Measurements from ENCODE around the gene NHS.

The NHS gene

DNA sequence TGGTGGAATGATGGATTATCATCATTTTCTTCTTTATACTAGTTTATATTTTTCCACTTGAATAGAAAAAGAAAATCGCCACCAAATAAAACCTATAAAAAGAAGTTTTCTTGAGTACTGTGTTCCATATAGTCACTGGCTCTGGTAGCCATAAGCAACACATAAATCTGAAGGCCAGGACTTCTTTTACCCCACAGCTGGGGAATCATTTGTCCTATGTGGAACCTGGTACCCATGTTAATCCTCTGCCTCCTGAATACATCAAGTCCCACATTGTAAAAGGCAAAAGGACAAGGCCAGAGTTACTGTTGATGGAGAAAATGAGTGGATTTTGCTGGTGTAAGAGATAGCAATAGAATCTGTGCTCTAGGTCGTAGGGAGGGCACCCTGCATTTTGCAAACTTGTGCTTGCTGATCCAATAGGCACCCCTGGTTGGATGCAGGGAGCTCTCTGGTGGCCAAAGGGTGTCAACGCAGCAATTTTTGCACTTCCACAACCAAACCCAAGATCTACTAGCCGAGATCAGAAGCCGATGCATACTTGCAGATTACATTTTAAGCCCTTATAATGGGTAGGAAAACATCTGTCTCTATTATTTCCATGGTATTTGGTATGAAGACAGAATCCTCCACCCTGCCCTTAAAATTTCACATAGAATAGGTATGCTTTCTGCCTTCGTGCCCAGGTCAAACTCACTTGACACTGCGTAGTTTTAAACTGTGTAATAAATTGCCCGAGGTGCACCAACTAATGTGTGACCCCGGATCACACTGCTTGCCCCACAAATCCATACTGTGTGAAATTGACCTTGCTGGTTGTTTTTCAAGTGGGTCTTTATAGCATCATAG, 216.1 kb downstream of the NHS start:
- peak; percentile 84 for DNase-seq

- DNase-seq: peak; percentile 87
Observed at GRCh38 chrX:17591741-17592110, 216.7 kb downstream of the NHS start.

DNA sequence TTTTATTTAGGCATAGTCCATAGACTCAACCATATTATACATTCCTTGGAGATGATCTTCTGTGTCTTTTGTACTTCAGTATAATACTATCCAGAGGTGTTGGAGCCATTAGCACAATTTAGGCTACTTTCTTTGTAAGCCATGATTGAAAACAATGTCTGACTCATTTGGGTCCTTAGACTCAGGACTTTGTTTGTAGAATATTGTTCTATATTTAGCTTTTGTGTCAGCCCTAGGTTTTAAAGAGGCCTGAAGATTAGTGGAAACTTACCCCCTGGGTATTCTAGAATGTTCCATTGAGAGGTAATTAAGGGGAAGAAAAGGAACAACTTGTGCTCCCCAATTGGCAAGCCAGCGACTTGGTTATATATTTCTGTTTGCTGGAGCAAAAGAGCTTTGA, 217.1 kb downstream of the NHS start:
- DNase-seq: peak; percentile 62

GRCh38 chrX:17594693-17595092, 219.7 kb downstream of the NHS start:
- DNase-seq: no peak

DNA sequence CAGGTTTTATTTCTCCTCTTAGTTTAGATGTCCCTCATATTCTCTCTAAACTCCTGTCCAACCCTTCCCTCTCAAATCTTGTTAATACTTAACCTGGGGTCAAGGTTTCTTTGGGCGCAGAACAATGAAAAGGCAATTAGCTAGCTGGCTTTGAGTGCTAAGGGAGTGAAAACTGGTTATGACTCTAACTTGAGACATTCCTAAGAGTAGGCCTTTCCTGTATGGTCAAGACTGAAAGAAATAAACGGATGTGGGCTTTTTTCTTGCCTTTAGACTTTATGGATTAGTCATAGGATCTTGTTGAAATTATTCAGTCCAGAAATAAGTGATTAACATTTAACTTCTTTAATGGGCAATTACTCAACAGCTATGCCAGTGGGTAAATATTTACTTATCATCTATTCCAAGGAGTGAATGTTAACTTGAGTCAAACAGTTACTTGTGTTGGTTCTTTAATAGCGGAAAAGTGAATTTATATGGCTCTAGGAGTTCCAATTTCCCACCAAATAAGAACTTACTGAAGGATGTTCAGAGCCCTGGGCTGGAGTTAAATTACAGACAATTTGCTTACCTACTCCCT, 220.5 kb downstream of the NHS start:
- DNase-seq: peak; percentile 58

GRCh38 chrX:17596061-17596460, 221.1 kb downstream of the NHS start:
- DNase-seq: no peak

DNA sequence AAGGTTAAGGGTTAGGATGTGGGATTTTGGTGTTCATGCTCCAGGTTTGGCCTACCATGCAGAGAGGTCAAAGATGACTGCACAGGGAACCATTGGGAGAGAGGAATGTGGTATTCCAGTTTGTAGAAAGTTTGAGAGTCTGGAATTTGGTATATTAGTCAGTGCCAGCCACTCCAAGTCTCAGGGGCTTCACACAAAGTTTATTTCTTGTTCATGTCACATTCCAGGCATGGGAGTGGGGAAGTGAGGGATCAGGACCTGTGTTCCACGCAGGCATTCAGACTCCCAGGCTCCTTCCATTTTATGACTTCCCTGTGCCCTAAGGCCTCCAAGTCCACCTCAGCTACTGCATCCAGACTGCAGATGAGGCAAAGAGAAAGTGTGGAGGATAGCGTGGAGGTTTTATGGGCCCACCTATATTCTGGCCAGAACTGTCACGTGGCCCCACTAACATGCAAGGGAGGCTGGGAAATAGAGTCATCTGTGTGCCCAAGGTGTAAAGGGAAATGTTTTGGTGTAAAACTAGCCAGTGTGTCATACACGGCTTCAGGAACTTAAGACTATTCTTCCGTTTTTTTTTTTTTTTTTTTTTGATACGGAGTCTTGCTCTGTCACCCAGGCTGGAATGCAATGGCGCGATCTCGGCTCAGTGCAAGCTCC, 221.7 kb downstream of the NHS start:
- DNase-seq: peak; percentile 56

GRCh38 chrX:17597327-17597726, 222.3 kb downstream of the NHS start:
- no peak for DNase-seq

DNA sequence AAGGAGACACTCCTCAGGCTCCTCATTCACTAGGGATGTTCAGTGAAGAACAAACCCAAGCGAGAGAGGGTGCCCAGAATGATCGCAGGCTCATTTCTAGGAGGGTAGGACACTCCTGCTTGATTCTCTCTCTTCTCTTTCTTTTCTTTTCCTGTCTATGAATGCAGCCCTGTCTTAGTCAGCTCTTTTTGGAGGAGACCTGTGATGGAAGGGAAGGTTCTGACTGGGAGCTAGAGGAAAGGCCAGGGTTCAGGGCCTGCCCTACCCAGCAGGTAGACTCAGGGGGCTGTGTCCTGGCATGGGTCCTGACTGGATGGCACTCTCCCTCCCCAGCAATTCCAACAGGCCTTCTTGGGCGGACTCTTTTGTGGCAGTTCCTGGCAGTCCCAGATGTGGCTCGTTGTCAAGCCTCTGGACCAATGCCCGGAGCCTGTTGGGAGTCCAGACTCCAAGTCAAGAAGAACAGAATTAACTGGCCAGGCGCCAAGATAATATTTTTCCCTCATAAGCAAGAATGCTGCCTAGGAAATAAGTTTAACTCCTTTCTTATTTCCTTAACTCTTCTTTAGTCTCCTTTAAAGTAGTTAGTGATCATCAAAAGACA, 222.9 kb downstream of the NHS start:
- DNase-seq: peak; percentile 85

GRCh38 chrX:17601441-17602200, 226.6 kb downstream of the NHS start:
- DNase-seq: no peak

GRCh38 chrX:17602245-17602644, 227.2 kb downstream of the NHS start:
- no peak for DNase-seq

DNA sequence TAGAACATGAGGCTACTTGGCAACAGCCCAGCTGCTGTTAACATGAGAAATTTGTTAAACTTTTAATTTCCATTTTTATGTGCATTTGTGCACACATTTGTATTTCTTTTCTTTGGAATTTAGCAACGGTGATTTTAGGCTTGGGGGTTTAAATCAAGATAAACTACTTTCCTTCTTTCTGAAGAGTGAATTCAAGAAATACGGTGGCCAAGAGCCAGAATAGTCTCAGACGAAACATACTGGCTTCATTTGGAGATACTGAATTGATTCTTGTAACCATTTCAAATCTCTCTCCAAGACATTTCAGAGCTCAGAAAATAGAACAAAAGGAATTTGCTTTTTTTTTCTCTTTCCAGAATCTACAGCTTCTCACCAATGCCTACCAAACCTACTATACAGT, 228.2 kb downstream of the NHS start:
- DNase-seq: no peak

DNA sequence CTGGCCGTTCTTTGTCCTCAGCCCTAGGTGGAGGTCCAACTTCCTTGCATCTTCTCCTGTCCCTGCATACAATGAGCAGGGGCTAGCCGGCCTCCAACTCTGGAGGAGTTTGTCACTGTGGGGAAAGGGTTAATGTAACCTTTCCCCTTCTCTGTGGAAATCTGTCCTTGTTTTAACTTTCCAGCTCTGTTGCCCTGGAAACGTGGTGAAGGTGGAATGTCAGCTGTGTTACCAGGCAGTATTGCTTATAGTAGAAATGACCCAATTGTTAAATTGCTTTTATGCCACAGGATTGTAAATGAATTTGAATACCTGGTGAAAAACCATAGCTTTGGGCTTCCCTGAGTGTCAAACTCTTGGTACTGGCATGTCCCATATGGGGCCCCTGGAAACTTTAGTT, 230.7 kb downstream of the NHS start:
- DNase-seq: peak; percentile 15

DNA sequence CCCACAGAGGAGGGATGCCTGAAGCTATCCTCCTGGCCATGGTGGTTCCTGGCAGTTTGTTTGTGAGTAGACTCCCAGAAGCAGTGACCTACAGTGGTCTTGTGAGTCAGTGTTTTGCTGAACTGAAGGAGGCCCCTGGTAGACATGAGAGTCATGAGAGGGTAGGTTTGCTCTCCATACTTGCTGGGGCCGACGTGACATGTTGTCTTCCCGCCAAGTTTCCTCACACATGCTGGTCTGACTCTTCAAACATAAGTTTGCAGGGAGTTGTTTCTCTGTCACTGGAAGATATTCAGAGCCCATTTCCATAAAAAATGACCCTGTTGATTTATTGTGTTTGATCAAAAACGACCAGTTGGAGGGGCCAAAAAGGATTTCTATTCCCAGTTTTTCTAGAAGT, 231.2 kb downstream of the NHS start:
- peak; percentile 3 for DNase-seq

DNA sequence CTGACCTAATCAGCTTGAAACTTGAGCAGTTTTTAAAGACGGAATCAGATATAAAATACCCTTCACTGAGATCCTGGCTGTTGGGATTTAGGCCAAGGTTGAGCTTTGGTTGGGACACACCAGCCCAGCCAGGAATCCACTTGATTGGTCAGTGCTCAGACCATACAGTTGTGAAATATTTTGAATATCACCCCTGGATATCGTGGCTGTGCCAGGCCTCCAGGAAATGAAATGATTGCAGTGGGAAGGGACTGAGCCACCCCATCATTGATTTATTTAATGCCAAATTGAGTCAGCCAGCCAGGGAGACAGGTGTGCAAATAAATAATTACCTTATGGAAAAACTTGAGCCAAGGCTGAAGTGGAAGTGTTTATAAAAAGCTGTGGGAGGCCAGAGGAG, 233.9 kb downstream of the NHS start:
- DNase-seq: no peak

DNA sequence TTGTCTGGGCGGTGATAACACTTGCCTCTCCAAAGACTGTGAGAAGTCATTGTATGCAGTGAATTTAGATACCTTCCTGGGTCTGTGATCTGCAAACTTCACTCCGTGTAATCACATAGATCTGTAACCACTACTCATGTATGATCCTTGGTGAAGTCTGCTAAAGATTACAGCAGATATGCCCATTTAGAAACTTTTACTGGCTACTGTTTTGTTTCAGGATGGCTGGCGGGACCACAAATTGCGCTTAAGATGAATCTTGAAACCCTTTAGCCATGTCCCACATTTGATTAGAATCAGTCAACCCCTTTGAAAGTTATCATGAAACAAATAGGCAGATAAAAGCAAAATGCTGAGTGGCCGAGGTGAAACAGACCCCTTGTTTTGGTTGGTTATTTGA, 235.8 kb downstream of the NHS start:
- DNase-seq: no peak

DNA sequence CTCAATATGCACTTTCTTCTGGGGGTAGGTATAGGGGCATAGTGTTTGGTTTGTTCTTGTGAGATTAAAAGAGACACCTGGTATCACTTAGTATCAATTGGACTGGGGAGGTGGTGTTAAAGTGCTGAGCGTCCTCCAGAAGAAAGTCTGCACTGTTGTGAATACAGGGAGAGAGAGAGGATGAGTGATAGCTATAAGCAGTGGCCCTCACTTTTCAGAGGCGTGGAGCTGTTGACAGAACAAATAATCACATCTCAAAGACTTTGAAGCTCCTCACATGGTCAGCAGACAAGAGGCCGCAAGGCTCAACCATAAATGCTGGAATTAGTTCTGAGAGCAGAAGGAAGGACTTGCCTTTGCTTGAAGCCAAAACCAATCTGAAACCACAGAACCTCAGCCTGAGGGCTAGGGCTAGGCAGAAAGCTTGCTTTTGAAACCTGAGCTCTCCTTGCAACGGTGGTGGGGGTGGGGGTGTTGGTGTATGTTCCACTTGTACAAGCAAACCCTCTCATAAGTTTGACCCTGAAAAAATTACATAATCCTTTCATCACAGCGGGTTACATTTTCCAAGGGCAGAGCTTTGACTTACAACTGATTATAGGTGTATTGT, 239.1 kb downstream of the NHS start:
- DNase-seq: no peak

DNA sequence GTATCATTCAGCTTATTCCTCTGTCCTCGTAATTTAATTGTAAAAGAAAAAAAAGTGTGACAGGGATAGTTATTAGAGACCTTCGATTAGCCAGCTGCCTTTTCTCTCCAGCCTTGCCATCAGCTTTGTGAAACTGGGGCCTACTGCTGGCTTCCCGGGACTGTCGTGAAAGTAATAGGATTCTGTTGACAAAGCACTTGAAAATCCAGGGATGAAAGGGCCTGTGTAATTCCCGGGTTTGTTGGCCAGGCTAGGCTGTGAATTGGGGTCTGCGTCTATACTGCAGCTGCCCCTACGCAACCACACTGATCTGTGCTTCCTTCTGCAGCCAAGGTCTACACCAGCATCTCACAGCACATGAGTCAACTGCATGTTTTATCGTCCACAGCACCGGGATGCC, 241.9 kb downstream of the NHS start:
- DNase-seq: no peak

GRCh38 chrX:17617806-17618205, 242.8 kb downstream of the NHS start:
- peak; percentile 71 for DNase-seq

- no peak for DNase-seq
Observed at GRCh38 chrX:17621566-17622270, 246.7 kb downstream of the NHS start.

GRCh38 chrX:17622331-17622730, 247.3 kb downstream of the NHS start:
- DNase-seq: no peak

GRCh38 chrX:17623750-17624149, 248.8 kb downstream of the NHS start:
- no peak for DNase-seq

Measured in fibroblast of skin of scalp (primary cell).